HepG2 (cell line): ENCODE measurements around the gene SERINC5. TPM values are rescaled to one million over a fixed set of nuclear protein-coding genes. Genes with fewer than 3 reads are reported as not detected.

Source experiments
- ATAC-seq: fragments of 200-7000 bp; cut with Tn5 transposase; 3 replicates; pipeline ENCODE4 v1.9.1; 2020; ENCODE audit warnings: mild to moderate bottlenecking, moderate library complexity
- BruUV-seq: library from RNA; stranded (reverse); fragments of 400-500 nt; replicated peaks from 2 replicates; lab custom pipeline; 2021; lab: Mats Ljungman, UMichigan
- CTCF ChIA-PET: fragments of 300-600 bp; formaldehyde crosslinking; extraction: SDS; loops from one replicate; lab custom pipeline; 2021; ENCODE audit warnings: low total read pairs, inconsistent platforms, low intra/inter-chr PET ratio; lab: Yijun Ruan, JAX
- POLR2A ChIA-PET: fragments of 350-600 bp; sonication (Branson Sonifier 250); formaldehyde crosslinking; loops from one replicate; lab custom pipeline; 2020; ENCODE audit warnings: antibody characterized with exemption, inconsistent platforms; lab: Yijun Ruan, JAX
- DNase-seq: peaks from one replicate; pipeline ENCODE4 v3.0.0-alpha.2; 2015; ENCODE audit warnings: low spot score
- FAIRE-seq: peaks from 3 replicates; lab custom pipeline; 2011; peaks lifted over from hg19 to GRCh38; lab: Jason Lieb, UNC
- H2AFZ ChIP-seq: one replicate; pipeline ENCODE4 v1.6.1; 2011; ENCODE audit warnings: low read length, inconsistent platforms
- H3K27ac ChIP-seq: fragments of 300-600 bp; 3 replicates; pipeline ENCODE4 v1.8.0; 2011; ENCODE audit warnings: mixed run types, mild to moderate bottlenecking, mixed read lengths, low read length, inconsistent platforms; ENCODE audit not compliant: insufficient read depth; ENCODE audit errors: extremely low read length
- H3K27me3 ChIP-seq, 2 experiments: fragments of 200-600 bp in 1 of 2; 2 replicates in 1 of 2; 3 replicates in 1 of 2; pipeline versions ENCODE4 v1.6.0 to v1.8.0; 2011; ENCODE audit warnings: low read length in 2 of 2, mild to moderate bottlenecking in 2 of 2, moderate library complexity in 2 of 2, inconsistent platforms in 1 of 2; ENCODE audit not compliant: insufficient read depth in 2 of 2, control insufficient read depth in 1 of 2
- H3K36me3 ChIP-seq, 2 experiments: fragments of 200-600 bp in 1 of 2; replicated peaks in 1 of 2; 2 replicates in 1 of 2; 3 replicates in 1 of 2; pipeline versions ENCODE4 v1.5.1 to v1.8.0; 2011; ENCODE audit warnings: low read length in 2 of 2, inconsistent platforms in 1 of 2; ENCODE audit not compliant: insufficient read depth in 2 of 2, control insufficient read depth in 1 of 2
- H3K4me1 ChIP-seq: 2 replicates; pipeline ENCODE4 v1.5.1; 2012; ENCODE audit warnings: low read length, inconsistent platforms; ENCODE audit not compliant: insufficient read depth
- H3K4me2 ChIP-seq: 2 replicates; pipeline ENCODE4 v1.6.0; 2011; ENCODE audit warnings: low read depth, low read length, inconsistent platforms
- H3K4me3 ChIP-seq, 3 experiments: fragments of 200-600 bp in 1 of 3; sonication (generic), shearing (Covaris generic) in 1 of 3; replicated peaks in 1 of 3; 2 replicates each; pipeline ENCODE4 v1.5.1; 2011 to 2016; ENCODE audit warnings: low read length in 3 of 3, inconsistent platforms in 2 of 3, low read depth in 2 of 3, mild to moderate bottlenecking in 2 of 3, control low read depth in 1 of 3, mixed read lengths in 1 of 3; ENCODE audit not compliant: insufficient read depth in 1 of 3
- H3K79me2 ChIP-seq: one replicate; pipeline ENCODE4 v1.6.1; 2011; ENCODE audit warnings: low read length, inconsistent platforms; ENCODE audit not compliant: insufficient read depth
- H3K9ac ChIP-seq: 2 replicates; pipeline ENCODE4 v1.6.0; 2011; ENCODE audit warnings: mild to moderate bottlenecking, low read depth, low read length, inconsistent platforms; ENCODE audit not compliant: insufficient read depth
- H3K9me3 ChIP-seq: 2 replicates; pipeline ENCODE4 v1.5.1; 2012; ENCODE audit warnings: mild to moderate bottlenecking, low read length
- H4K20me1 ChIP-seq: 2 replicates; pipeline ENCODE4 v1.6.0; 2011; ENCODE audit warnings: inconsistent platforms, mild to moderate bottlenecking, low read length, moderate library complexity; ENCODE audit not compliant: insufficient read depth
- SKI ChIP-seq: fragments of 450-650 bp; IDR thresholded peaks from one replicate; pipeline ENCODE4 v1.6.1; 2018; ENCODE audit warnings: mild to moderate bottlenecking; ENCODE audit not compliant: partially characterized antibody
- ZFP90 ChIP-seq: sonication (generic); formaldehyde crosslinking; IDR thresholded peaks from 2 replicates; pipeline ENCODE4 v1.8.0; 2022; ENCODE audit warnings: missing genetic modification reagents, mild to moderate bottlenecking, inconsistent platforms, borderline replicate concordance
- ZKSCAN1 ChIP-seq: fragments of 150-350 bp; IDR thresholded peaks from 2 replicates; pipeline ENCODE4 v1.6.1; 2014; ENCODE audit warnings: low read length
- ZNF121 ChIP-seq: sonication (generic); formaldehyde crosslinking; IDR thresholded peaks from 2 replicates; pipeline ENCODE4 v1.5.0; 2020; ENCODE audit warnings: mild to moderate bottlenecking, missing genetic modification reagents
- ZNF138 ChIP-seq: sonication (generic); formaldehyde crosslinking; IDR thresholded peaks from 2 replicates; pipeline ENCODE4 v1.5.0; 2020; ENCODE audit warnings: mild to moderate bottlenecking, low read depth, missing genetic modification reagents
- WGBS: methylation state at CpG from one replicate; pipeline ENCODE4 v1.1.6; 2017; ENCODE audit warnings: low lambda C conversion rate; 5-methylcytosine and 5-hydroxymethylcytosine counted together
- in situ Hi-C: cut with HindIII; loops from 2 replicates; pipeline ENCODE4 v1.10.0; 2017; ENCODE audit warnings: low pct_unique_long_range_greater_than_20kb; ENCODE audit not compliant: extremely low pct_ligation_motif_present
- intact Hi-C: fragments of 100-400 bp; cut with micrococcal nuclease; formaldehyde crosslinking; loops from one replicate; pipeline ENCODE4 v1.10.0; 2022; ENCODE audit not compliant: unreplicated experiment
- polyA plus RNA-seq, 8 experiments: library from polyadenylated mRNA; depleted of rRNA in 3 of 8; stranded (reverse) in 7 of 8; unstranded in 1 of 8; fragments of >200 nt; fragmentation: Illumina TruSeq in 4 of 8; extraction: Trizol in 4 of 8; gene quantifications; 2 replicates each; pipeline versions ENCODE4 v1.2.1 to v1.2.3, GENCODE V29; 2011 to 2016; ENCODE audit warnings: low read depth in 4 of 8, missing spikeins in 1 of 8, mixed read lengths in 1 of 8; ENCODE audit not compliant: insufficient read depth in 1 of 8
- total RNA-seq, 5 experiments: library from RNA; depleted of rRNA; stranded (reverse); fragments of >200 nt; fragmentation: Illumina TruSeq; extraction: Trizol; gene quantifications; 2 replicates each; pipeline ENCODE4 v1.2.3, GENCODE V29; 2016; ENCODE audit warnings: low read depth in 1 of 5
- TF ChIP-seq, protein P1 (sequence below): IDR thresholded peaks from 2 replicates; pipeline ENCODE4 v1.6.1; 2016; ENCODE audit warnings: missing biosample characterization, missing genetic modification reagents, low read depth
- TF ChIP-seq, protein P2 (sequence below): sonication (generic); formaldehyde crosslinking; IDR thresholded peaks from 2 replicates; pipeline ENCODE4 v1.4.0; 2020; ENCODE audit warnings: missing genetic modification reagents, borderline replicate concordance
- TF ChIP-seq, protein P3 (sequence below), 2 experiments: fragments of 450-650 bp in 1 of 2; sonication (generic) in 1 of 2; formaldehyde crosslinking in 1 of 2; IDR thresholded peaks; 2 replicates each; pipeline versions ENCODE4 v1.6.1 to v1.8.0; 2016 to 2022; ENCODE audit warnings: antibody characterized with exemption in 1 of 2, mild to moderate bottlenecking in 1 of 2, missing genetic modification reagents in 1 of 2
- TF ChIP-seq, protein P4 (sequence below): sonication (generic); formaldehyde crosslinking; IDR thresholded peaks from 2 replicates; pipeline ENCODE4 v1.4.0; 2020; ENCODE audit warnings: missing genetic modification reagents

Gene SERINC5
- total and polyA plus RNA-seq, 2 of the 13 experiments (the other 11 are each of a cell fraction or from before 2014, with no cell fraction given): 17.3 to 22.8 TPM

DNA sequence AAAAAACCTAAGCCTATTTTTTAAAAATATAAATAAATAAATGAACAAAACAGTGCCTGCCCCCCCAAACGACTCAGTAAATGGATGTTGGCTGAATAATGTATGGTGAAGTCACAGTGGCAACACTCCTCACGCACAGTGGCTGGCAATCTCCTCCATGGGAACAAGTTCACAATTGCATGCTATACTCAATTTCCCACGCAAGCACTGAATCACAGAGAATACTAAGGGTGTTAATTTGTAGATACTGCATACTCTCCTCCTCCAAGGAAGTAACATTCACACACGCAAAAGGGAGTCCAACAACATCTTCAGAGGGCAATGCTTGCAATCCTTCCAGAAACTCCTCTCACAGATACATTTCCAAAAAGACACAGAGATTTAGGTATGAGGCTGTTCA lies 47.5 kb downstream of the SERINC5 start:
- FAIRE-seq (no peak), DNase-seq (no peak), ATAC-seq (no peak)
- POLR2A ChIA-PET: interaction anchor here (1.1 kb wide), 1 partner anchor 114 kb away, joined by 3 read pairs; no protein-coding TSS in a partner anchor
- Histone ChIP-seq H4K20me1 (no peaks in the 10 kb centered on the region), H3K27ac (no peak overlapping the region), H3K79me2 (peaks cover 68% of the 10 kb centered on the region), H3K27me3 (no peaks in the 10 kb centered on the region), H3K9me3 (no peaks in the 10 kb centered on the region), H3K4me2 (no peak overlapping the region), H3K4me3 (no peak overlapping the region), H2AFZ (no peak overlapping the region), H3K9ac (no peak overlapping the region), H3K4me1 (peaks cover 98% of the 10 kb centered on the region), H3K36me3 (no peaks in the 10 kb centered on the region; a peak in 1 of 5 replicates)
- no TSS peak for BruUV-seq
- intact Hi-C loops: no loop called here
- CTCF ChIA-PET: no interaction called here
- 90% methylated on average over 3 of the region's 4 CpGs for WGBS
- in situ Hi-C loops: no loop called here
- TF ChIP-seq, protein P1, sequence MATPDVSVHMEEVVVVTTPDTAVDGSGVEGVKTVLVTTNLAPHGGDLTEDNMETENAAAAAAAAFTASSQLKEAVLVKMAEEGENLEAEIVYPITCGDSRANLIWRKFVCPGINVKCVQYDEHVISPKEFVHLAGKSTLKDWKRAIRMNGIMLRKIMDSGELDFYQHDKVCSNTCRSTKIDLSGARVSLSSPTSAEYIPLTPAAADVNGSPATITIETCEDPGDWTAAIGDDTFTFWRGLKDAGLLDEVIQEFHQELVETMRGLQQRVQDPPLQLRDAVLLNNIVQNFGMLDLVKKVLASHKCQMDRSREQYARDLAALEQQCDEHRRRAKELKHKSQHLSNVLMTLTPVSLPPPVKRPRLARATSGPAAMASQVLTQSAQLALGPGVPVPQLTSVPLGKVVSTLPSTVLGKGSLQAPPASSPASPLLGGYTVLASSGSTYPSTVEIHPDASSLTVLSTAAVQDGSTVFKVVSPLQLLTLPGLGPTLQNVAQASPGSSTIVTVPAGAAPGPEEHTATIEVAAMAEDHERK (CRISPR knock-in tag): no peak
- TF ChIP-seq ZNF121 (CRISPR knock-in tag) (no peak), SKI (no peak), ZFP90 (no peak), ZNF138 (CRISPR knock-in tag) (no peak), ZKSCAN1 (no peak)
- TF ChIP-seq, protein P2, sequence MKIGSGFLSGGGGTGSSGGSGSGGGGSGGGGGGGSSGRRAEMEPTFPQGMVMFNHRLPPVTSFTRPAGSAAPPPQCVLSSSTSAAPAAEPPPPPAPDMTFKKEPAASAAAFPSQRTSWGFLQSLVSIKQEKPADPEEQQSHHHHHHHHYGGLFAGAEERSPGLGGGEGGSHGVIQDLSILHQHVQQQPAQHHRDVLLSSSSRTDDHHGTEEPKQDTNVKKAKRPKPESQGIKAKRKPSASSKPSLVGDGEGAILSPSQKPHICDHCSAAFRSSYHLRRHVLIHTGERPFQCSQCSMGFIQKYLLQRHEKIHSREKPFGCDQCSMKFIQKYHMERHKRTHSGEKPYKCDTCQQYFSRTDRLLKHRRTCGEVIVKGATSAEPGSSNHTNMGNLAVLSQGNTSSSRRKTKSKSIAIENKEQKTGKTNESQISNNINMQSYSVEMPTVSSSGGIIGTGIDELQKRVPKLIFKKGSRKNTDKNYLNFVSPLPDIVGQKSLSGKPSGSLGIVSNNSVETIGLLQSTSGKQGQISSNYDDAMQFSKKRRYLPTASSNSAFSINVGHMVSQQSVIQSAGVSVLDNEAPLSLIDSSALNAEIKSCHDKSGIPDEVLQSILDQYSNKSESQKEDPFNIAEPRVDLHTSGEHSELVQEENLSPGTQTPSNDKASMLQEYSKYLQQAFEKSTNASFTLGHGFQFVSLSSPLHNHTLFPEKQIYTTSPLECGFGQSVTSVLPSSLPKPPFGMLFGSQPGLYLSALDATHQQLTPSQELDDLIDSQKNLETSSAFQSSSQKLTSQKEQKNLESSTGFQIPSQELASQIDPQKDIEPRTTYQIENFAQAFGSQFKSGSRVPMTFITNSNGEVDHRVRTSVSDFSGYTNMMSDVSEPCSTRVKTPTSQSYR: no peak
- TF ChIP-seq, protein P3, sequence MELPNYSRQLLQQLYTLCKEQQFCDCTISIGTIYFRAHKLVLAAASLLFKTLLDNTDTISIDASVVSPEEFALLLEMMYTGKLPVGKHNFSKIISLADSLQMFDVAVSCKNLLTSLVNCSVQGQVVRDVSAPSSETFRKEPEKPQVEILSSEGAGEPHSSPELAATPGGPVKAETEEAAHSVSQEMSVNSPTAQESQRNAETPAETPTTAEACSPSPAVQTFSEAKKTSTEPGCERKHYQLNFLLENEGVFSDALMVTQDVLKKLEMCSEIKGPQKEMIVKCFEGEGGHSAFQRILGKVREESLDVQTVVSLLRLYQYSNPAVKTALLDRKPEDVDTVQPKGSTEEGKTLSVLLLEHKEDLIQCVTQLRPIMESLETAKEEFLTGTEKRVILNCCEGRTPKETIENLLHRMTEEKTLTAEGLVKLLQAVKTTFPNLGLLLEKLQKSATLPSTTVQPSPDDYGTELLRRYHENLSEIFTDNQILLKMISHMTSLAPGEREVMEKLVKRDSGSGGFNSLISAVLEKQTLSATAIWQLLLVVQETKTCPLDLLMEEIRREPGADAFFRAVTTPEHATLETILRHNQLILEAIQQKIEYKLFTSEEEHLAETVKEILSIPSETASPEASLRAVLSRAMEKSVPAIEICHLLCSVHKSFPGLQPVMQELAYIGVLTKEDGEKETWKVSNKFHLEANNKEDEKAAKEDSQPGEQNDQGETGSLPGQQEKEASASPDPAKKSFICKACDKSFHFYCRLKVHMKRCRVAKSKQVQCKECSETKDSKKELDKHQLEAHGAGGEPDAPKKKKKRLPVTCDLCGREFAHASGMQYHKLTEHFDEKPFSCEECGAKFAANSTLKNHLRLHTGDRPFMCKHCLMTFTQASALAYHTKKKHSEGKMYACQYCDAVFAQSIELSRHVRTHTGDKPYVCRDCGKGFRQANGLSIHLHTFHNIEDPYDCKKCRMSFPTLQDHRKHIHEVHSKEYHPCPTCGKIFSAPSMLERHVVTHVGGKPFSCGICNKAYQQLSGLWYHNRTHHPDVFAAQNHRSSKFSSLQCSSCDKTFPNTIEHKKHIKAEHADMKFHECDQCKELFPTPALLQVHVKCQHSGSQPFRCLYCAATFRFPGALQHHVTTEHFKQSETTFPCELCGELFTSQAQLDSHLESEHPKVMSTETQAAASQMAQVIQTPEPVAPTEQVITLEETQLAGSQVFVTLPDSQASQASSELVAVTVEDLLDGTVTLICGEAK (IDR thresholded peaks at IDR 0.05): no peak
- TF ChIP-seq, protein P3 (CRISPR knock-in tag; IDR thresholded peaks at IDR 0.05): no peak
- TF ChIP-seq, protein P4, sequence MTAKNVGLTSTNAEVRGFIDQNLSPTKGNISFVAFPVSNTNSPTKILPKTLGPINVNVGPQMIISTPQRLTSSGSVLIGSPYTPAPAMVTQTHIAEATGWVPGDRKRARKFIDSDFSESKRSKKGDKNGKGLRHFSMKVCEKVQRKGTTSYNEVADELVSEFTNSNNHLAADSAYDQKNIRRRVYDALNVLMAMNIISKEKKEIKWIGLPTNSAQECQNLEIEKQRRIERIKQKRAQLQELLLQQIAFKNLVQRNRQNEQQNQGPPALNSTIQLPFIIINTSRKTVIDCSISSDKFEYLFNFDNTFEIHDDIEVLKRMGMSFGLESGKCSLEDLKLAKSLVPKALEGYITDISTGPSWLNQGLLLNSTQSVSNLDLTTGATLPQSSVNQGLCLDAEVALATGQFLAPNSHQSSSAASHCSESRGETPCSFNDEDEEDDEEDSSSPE (CRISPR knock-in tag): no peak
